Stimulated activated naive CD8-positive, alpha-beta T cell treated with anti-CD3 and anti-CD28 coated beads, Interleukin-15, amount 100 ng/mL, for 72 hours (primary cell): ENCODE results near the gene RNF34.

Experiments used
- ATAC-seq: fragments of 150-1000 bp; cut with Tn5 transposase; 2 replicates; pipeline ENCODE4 v1.10.0; 2021; ENCODE audit warnings: mild to moderate bottlenecking, moderate library complexity
- DNase-seq, 2 donors: peaks; one replicate each; pipeline ENCODE4 v3.0.0; 2021 to 2022
- H3K27ac Mint-ChIP-seq, 2 donors: one replicate each; pipeline ENCODE4 v1.8.0; 2022; ENCODE audit warnings: mild to moderate bottlenecking in 2 of 2, mixed read lengths in 2 of 2, moderate library complexity in 2 of 2
- H3K27me3 Mint-ChIP-seq: one replicate; pipeline ENCODE4 v1.8.0; 2022; ENCODE audit warnings: mixed read lengths
- H3K4me1 Mint-ChIP-seq: one replicate; pipeline ENCODE4 v1.8.0; 2022; ENCODE audit warnings: mild to moderate bottlenecking, mixed read lengths
- H3K4me3 Mint-ChIP-seq, 2 donors: one replicate each; pipeline ENCODE4 v1.8.0; 2022; ENCODE audit warnings: mild to moderate bottlenecking in 2 of 2, mixed read lengths in 2 of 2, moderate library complexity in 1 of 2
- H3K9me3 Mint-ChIP-seq, 2 donors: one replicate each; pipeline ENCODE4 v1.8.0; 2022; ENCODE audit warnings: mixed read lengths in 2 of 2

The RNF34 gene

GRCh38 chr12:121442028-121442948 is 42.4 kb downstream of the RNF34 start:
- peaks cover 16% of the 10 kb centered on the region for H3K4me1 Mint-ChIP-seq
- H3K9me3 Mint-ChIP-seq, result no peaks in the 10 kb centered on the region
- no peaks in the 10 kb centered on the region for H3K27me3 Mint-ChIP-seq
- DNase-seq (no peak), ATAC-seq (no peak)
- H3K27ac Mint-ChIP-seq, result no peak overlapping the region
- no peak overlapping the region for H3K4me3 Mint-ChIP-seq

DNA sequence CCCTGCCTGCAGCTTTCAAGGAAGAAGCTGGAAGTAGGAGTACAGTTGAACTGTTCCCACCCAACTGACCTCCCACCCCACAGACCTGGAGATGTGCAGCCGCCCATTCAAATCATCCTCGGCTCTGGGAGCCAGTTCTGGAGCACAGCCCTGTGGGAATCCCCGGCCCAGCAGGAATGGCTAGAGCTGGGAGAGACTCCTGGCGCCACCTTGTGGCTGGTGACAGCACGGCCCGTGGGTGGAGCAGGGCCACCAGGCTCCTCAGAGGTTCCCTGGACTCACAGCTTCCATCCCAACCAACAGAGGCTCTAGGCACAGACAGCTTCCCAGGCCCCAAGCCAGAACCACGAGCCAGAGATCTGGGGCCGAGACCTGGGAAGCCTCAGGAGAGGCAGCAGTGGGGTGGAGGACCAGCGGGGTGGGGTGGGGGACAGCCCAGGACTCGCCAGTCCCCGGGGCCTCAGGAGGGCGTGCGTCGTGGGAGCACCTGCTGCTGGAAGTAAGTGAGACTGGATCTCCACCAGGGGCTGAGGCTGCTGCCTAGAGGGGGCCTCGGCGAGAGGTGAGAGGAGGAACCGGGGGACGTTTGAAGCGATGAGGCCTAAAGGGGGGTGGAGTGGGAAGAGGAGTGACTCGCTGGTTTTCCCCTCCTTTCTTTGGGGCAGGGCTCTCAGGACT is 43.4 kb downstream of the RNF34 start:
- Mint-ChIP-seq H3K27me3 (no peaks in the 10 kb centered on the region), H3K27ac (peak overlapping the region; percentile 65 to 85), H3K9me3 (no peaks in the 10 kb centered on the region), H3K4me1 (peaks cover 16% of the 10 kb centered on the region), H3K4me3 (no peak overlapping the region)
- ATAC-seq, result peak; percentile 75
- peak; percentile 55 to 61 for DNase-seq

- H3K9me3 Mint-ChIP-seq, result no peaks in the 10 kb centered on the region
- DNase-seq (no peak), ATAC-seq (no peak)
- peaks cover 16% of the 10 kb centered on the region for H3K4me1 Mint-ChIP-seq
- H3K27me3 Mint-ChIP-seq, result no peaks in the 10 kb centered on the region
- H3K4me3 Mint-ChIP-seq, result no peak overlapping the region
- H3K27ac Mint-ChIP-seq, result peak overlapping the region; percentile 52 to 78
Measured at GRCh38 chr12:121443911-121444841, 44.3 kb downstream of the RNF34 start.

- Mint-ChIP-seq H3K27me3 (no peaks in the 10 kb centered on the region), H3K4me1 (peaks cover 16% of the 10 kb centered on the region), H3K27ac (peak overlapping the region in 1 of 2 donors; percentile 78), H3K9me3 (no peaks in the 10 kb centered on the region), H3K4me3 (no peak overlapping the region)
- DNase-seq (no peak), ATAC-seq (no peak)
Measured at GRCh38 chr12:121444842-121445202, 44.9 kb downstream of the RNF34 start.

DNA sequence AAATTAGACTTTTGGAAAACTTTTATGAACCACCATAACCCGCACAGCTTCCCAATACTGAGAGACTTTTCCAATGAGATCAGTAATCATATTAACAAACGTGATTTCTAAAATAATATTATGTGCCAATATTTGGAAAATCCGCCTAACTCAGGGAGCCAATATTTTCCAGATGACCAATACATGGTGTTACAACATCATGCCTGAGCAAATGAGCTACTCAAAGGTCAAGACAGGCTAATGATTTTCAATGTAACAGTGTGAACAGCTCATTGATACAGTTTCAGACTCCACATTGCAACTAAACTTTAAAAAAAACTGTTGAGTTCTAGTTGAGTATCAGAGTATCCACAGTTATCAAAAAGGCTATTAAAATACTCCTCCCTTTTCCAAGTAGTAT is 46.8 kb downstream of the RNF34 start:
- DNase-seq, result no peak
- no peak for ATAC-seq
- peaks cover 27% of the 10 kb centered on the region for H3K4me1 Mint-ChIP-seq
- H3K27ac Mint-ChIP-seq, result peak overlapping the region in 1 of 2 donors; percentile 42
- H3K4me3 Mint-ChIP-seq, result no peak overlapping the region
- no peaks in the 10 kb centered on the region for H3K27me3 Mint-ChIP-seq
- no peaks in the 10 kb centered on the region for H3K9me3 Mint-ChIP-seq

GRCh38 chr12:121448771-121449315 is 48.9 kb downstream of the RNF34 start:
- Mint-ChIP-seq H3K27me3 (no peaks in the 10 kb centered on the region), H3K4me3 (no peak overlapping the region), H3K27ac (peak overlapping the region in 1 of 2 donors; percentile 66), H3K4me1 (peaks cover 31% of the 10 kb centered on the region), H3K9me3 (no peaks in the 10 kb centered on the region)
- ATAC-seq (no peak), DNase-seq (no peak)

DNA sequence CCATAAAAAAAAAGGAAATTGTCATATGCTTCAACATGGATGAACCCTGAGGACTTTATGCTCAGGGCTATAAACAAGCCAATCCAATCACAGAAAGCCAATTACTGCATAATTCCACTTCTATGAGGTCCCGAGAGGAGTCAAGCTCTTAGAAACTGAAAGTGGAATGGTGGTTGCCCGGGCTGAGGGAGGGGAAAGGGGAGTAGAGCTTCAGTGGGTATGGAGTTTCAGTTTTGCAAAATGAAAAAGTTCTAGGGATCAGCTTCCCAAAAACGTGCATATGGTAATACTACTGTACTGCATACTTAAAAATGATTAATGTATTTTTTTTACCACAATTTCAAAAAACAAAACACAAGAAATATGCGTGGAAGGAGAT is 52.0 kb downstream of the RNF34 start:
- Mint-ChIP-seq H3K4me3 (no peak overlapping the region), H3K9me3 (no peaks in the 10 kb centered on the region), H3K27ac (peak overlapping the region in 1 of 2 donors; percentile 71), H3K4me1 (peaks cover 48% of the 10 kb centered on the region), H3K27me3 (no peaks in the 10 kb centered on the region)
- DNase-seq (no peak), ATAC-seq (peak; percentile 49)

DNA sequence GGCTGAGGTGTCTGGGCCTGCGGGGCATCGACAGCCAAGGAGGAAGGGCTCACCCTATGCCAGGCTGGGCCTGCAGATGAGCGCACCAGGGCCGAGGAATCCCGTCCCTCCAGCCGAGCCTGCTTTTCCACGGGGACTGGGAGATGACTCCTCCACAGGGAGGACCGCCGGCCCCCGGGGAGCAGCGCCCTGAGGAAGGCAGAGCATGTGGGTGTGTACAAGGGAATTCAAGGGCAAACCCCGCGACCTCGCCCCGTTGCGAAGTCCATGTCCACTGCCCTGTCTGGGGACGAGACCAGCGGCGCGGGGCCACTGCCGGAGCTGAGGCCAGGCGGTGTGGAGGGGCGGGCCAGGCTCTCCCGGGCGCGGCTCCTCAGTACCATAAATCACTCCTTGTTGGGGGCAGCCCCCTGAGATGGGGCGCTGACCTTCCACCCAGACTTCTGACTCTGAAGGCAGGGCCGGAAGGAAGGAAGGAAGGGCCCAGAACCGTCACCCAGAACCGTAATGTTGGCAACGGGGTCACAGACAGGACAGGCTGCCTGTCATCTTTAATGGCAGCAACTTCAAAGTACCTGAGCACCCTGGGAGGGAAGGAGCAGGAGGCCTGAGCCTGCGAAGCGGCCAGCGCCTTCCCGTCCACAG is 52.5 kb downstream of the RNF34 start:
- ATAC-seq (peak; percentile 39), DNase-seq (no peak)
- peak overlapping the region in 1 of 2 donors; percentile 71 for H3K27ac Mint-ChIP-seq
- H3K4me3 Mint-ChIP-seq, result no peak overlapping the region
- no peaks in the 10 kb centered on the region for H3K27me3 Mint-ChIP-seq
- no peaks in the 10 kb centered on the region for H3K9me3 Mint-ChIP-seq
- H3K4me1 Mint-ChIP-seq, result peaks cover 53% of the 10 kb centered on the region

GRCh38 chr12:121452985-121453360 is 53.1 kb downstream of the RNF34 start:
- ATAC-seq (peak; percentile 35), DNase-seq (no peak)
- H3K9me3 Mint-ChIP-seq, result no peaks in the 10 kb centered on the region
- no peak overlapping the region for H3K4me3 Mint-ChIP-seq
- no peak overlapping the region for H3K27ac Mint-ChIP-seq
- H3K27me3 Mint-ChIP-seq, result no peaks in the 10 kb centered on the region
- peaks cover 58% of the 10 kb centered on the region for H3K4me1 Mint-ChIP-seq

DNA sequence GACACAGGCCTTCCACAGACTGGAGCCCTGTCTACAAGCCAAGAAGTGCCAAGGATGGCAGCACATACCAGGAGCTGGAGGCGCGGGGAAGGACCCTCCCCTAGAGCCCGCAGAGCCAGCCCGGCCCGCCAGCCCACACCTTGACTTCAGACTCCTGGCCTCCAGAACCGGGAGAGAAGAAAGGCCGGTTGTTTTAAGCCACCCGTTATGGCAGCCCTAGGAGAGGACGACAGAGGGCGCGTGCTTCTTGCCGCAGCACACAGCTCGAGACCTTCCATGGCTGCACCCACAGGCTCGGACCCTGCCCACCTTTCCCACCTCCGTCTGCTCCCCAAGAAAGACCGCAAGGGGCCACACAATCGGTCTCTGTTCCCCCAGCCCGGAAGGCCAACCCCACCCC is 53.7 kb downstream of the RNF34 start:
- DNase-seq, result no peak
- Mint-ChIP-seq H3K27ac (no peak overlapping the region), H3K27me3 (no peaks in the 10 kb centered on the region), H3K9me3 (no peaks in the 10 kb centered on the region), H3K4me3 (no peak overlapping the region), H3K4me1 (peaks cover 62% of the 10 kb centered on the region)
- no peak for ATAC-seq

- Mint-ChIP-seq H3K4me1 (peaks cover 72% of the 10 kb centered on the region), H3K27ac (peak overlapping the region; percentile 20 to 43), H3K27me3 (no peaks in the 10 kb centered on the region), H3K9me3 (no peaks in the 10 kb centered on the region), H3K4me3 (no peak overlapping the region)
- DNase-seq (no peak), ATAC-seq (no peak)
Measured at GRCh38 chr12:121454921-121455320, 55.0 kb downstream of the RNF34 start.

GRCh38 chr12:121455766-121456420 is 56.0 kb downstream of the RNF34 start:
- DNase-seq (no peak), ATAC-seq (no peak)
- Mint-ChIP-seq H3K4me3 (no peak overlapping the region), H3K27ac (no peak overlapping the region), H3K4me1 (peaks cover 77% of the 10 kb centered on the region), H3K27me3 (no peaks in the 10 kb centered on the region), H3K9me3 (no peaks in the 10 kb centered on the region)

DNA sequence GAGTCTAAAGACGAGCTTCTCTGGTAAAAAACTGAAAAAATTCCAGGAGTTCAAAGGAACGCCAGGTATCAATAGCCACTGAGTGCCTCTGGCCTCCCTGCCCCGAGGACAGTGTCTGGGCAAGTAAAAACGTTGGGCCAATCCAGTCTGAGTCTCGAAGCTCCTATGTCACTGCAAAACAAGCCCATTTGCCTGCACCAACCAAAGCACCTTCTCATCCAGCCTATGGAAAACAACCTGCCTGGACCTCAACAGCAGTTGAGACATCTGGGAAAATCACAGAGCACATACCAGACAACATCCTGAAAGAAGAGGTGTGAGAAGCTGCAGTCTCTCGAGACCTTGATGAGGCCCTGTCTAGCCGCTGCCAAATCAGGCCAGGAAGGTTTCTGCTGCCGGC is 56.6 kb downstream of the RNF34 start:
- no peaks in the 10 kb centered on the region for H3K27me3 Mint-ChIP-seq
- H3K4me1 Mint-ChIP-seq, result peaks cover 80% of the 10 kb centered on the region
- peak overlapping the region; percentile 52 to 56 for H3K27ac Mint-ChIP-seq
- H3K4me3 Mint-ChIP-seq, result no peak overlapping the region
- no peak for ATAC-seq
- DNase-seq, result no peak
- H3K9me3 Mint-ChIP-seq, result no peaks in the 10 kb centered on the region

GRCh38 chr12:121461048-121461447 is 61.1 kb downstream of the RNF34 start:
- peak; percentile 19 for ATAC-seq
- no peak for DNase-seq

More at GRCh38 chr12:121461048-121461447, 61.1 kb downstream of the RNF34 start:
- Mint-ChIP-seq H3K4me3 (no peak overlapping the region), H3K27me3 (no peaks in the 10 kb centered on the region), H3K9me3 (no peaks in the 10 kb centered on the region), H3K27ac (peak overlapping the region in 1 of 2 donors; percentile 47), H3K4me1 (peaks cover 80% of the 10 kb centered on the region)
